SK-N-MC (cell line): Measurements from ENCODE around the gene PNP.

Experiments
- EZH2 ChIP-seq: fragments of 200-600 bp; sonication (generic); IDR thresholded peaks from one replicate; pipeline ENCODE4 v1.6.1; 2017; ENCODE audit warnings: antibody characterized with exemption
- FOXP2 ChIP-seq: optimal IDR thresholded peaks from 2 replicates; pipeline ENCODE3; 2011; ENCODE audit warnings: mild to moderate bottlenecking, moderate library complexity; ENCODE audit not compliant: insufficient read depth; ENCODE audit errors: extremely low read length, control extremely low read depth
- POLR2AphosphoS5 ChIP-seq: IDR thresholded peaks from 2 replicates; pipeline ENCODE4 v1.6.1; 2012; ENCODE audit warnings: mild to moderate bottlenecking, low read depth, low read length, borderline replicate concordance

DNA sequence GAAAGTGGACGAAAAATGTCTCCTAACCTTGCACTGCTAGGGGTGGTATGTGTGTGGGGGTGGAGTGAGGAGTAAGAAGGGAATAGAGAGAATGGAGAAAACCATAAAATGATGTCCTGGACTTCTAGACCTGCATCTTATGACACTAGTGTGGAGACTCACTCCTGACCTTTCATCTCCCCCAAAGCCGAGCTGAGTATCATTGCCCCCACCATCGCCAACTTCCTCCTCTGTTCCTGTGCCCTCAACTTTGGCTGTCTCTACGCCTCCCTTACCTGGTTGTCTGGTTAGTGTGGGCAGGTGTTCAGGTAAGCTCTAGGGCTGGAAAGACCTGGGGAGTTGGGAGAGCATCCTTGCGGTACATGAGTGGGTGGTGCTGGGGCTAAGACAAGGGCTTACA lies 28.7 kb upstream of the PNP start:
- TF ChIP-seq POLR2AphosphoS5: no peak
- no peak for TF ChIP-seq EZH2
- TF ChIP-seq FOXP2: no peak
